Inflammatory macrophage treated with lipopolysaccharide for 1 hour (primary cell): ENCODE data around the gene PKDREJ.

Experiments
- DNase-seq, 2 donors: peaks; one replicate each; pipeline ENCODE4 v3.0.0-alpha.2; 2020 to 2022

The PKDREJ gene

DNA sequence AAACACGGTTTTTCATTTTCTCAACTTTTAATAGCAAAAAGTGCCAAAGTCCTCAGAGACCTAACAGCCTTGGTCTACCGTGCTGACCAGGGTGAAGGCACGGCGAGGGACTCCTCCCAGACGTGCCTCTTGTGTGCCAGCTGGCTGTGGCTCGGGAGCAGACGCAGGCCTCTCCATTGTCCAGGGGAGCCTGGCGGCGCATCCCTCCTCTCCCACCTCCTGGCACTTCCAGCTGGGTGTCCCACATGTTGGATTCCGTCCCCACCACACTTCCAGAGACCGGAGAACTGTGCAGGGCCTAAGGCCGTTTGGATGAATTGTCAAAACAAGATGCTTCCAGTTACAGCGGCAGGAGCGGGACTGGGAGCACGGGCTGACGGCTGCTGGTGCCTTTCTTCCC is 24.6 kb downstream of the PKDREJ start:
- no peak for DNase-seq

DNA sequence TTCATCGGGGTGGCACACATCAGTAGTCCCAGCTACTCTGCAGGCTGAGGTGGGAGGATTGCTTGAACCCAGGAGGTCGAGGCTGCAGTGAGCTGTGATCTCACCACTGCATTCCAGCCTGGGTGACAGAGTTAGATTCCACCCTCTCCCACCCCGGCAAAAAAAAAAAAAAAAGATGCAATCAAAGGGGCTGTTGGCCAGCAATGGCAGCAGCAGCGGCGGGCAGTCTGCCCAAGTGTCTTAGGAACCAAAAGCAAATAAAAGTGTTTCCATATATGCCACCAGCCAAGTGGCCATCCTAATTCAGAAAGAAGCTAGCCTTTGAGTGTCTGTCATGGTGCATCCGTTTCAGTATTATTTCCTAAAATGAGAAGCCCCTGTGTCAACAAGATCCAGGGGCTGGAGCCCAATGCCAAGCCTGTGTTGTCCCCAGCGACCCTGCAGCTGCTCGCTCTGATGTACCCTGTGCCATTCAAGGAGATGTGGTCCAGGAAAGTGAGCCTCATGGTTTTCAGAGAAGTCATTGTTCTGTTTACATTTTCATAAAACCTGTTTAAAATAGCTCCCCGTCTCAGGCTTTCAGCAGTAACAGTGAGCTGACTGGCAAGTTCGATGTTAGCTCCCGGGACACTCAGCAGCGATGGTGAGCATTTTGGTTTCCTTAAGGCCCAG is 25.6 kb downstream of the PKDREJ start:
- no peak for DNase-seq

DNA sequence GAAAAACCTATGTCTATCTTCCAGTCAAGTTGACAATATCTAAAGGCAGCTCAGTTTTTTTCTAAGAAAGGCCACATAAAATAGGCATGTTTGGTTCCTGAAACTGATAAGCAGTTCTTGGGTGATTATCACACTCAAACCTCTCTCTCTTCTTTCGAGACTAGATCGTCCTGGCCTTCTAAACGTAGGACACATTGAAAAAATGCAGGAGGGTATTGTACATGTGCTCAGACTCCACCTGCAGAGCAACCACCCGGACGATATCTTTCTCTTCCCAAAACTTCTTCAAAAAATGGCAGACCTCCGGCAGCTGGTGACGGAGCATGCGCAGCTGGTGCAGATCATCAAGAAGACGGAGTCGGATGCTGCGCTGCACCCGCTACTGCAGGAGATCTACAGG is 28.2 kb downstream of the PKDREJ start:
- DNase-seq: no peak

DNA sequence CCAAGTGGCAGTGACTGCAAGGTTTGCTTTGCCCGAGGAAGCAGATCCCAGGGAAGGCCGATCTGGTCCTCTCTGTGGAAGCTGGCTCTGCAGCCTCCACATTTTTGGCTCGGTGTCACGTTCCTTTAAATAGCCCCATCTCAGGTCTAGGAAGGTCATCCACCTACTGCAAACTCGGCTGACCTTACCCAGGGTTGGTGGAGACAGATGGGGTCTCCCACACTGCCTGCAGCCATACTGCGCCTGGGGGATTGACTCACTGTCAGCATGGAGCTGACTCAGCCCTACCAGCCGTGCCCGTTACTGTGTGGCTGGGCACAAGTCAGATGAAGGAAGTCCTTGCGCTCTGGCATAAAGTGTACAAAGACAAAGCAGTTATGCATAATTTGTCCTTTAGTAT is 29.9 kb downstream of the PKDREJ start:
- peak; percentile 42 to 82 for DNase-seq

DNA sequence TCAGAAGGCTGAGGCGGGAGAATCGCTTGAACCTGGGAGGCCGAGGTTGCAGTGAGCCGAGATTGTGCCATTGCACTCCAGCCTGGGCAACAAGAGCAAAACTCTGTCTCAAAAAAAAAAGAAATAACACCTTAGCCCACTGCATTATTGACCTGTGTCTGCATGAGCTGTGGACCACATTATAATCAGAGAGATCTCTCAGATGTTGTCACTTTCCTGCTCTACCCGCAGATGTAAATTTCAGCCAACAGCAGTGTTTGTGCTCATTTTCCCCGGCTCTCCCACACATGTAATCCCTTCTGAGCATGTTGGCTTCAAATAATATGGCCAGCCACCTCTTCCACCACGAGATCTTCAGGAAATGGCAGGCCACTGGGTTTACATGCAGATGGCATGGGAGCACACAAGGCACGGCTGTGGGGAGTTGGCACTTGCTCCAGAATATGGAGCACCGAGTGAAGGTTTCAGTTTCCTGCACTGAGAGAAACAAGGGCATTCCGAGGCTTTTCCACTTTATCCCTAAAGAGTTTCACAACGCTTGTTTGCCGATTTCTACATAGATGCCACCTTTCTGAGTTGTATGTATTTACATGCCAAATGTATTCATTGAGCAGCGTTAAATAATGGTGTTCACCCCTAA is 32.8 kb downstream of the PKDREJ start:
- DNase-seq: no peak

DNA sequence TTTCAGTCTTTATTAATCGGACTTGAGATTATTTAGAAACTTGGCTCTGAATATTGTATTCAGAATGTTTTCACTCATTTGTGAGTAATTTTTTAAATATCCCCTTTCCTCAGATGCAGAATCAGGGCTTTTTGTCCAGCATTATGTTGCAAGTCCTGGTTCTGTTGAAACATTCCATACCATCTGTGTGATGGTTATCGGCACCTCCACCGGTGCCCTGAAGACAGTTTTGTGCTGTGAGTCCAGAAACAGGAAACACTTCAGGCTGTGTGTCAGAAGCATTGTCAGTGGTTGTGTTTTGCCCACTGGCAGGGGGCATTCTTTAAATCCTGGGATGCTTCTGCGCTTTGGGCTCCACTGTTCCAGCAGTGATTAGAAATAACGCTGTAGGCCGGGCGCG is 33.4 kb downstream of the PKDREJ start:
- DNase-seq: no peak

DNA sequence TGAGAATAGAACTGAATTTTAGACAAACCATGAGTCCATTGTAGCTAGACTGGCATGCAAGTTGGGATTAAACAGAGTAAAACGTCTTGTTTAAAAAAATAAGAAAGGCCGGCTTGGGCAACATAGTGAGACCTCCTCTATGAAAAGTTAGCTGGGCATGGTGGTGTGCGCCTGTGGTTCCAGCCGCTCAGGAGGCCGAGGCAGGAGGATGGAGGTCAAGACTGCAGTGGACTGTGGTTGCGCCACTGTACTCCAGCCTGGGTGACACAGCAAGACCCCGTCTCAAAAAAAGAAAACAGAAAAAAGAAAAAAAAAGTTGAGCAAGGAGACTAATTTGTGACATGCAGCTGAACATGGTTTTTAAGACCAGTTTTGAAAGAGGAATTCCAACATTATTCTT is 36.6 kb downstream of the PKDREJ start:
- DNase-seq: no peak

DNA sequence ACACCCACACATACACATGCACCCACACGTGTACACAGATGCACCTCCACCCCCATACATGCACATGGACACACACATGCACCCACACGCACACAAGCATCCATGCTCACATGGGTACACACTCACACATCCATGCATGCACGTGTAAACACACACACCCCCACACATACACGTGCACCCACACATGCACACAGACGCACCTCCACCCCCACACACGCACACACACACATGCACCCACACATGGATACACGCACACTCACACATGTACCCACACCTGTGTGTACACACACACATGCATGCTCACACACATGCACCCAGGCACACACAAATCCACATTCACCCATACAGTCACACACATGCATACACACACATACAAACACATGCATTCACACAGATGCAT is 37.5 kb downstream of the PKDREJ start:
- DNase-seq: no peak

DNA sequence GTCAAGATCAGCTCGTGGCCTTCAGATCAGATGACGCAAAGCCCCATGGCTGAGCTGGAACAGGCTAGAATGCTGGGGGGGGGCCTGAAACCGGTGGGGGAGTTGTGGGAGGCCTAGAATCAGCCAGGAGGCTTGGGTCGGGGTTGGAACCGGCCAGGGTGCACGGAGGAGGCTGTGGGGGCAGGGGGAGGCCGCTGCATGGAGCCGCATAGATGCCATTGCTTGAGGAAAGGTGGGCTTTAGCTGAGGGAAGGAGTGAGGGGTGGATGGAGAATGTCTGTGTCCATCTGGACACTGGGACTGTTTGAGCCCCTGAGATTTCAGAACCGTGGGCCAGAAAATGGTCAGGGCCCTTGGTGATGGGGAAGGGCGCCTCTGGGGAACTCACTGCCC is 38.2 kb downstream of the PKDREJ start:
- no peak for DNase-seq

DNA sequence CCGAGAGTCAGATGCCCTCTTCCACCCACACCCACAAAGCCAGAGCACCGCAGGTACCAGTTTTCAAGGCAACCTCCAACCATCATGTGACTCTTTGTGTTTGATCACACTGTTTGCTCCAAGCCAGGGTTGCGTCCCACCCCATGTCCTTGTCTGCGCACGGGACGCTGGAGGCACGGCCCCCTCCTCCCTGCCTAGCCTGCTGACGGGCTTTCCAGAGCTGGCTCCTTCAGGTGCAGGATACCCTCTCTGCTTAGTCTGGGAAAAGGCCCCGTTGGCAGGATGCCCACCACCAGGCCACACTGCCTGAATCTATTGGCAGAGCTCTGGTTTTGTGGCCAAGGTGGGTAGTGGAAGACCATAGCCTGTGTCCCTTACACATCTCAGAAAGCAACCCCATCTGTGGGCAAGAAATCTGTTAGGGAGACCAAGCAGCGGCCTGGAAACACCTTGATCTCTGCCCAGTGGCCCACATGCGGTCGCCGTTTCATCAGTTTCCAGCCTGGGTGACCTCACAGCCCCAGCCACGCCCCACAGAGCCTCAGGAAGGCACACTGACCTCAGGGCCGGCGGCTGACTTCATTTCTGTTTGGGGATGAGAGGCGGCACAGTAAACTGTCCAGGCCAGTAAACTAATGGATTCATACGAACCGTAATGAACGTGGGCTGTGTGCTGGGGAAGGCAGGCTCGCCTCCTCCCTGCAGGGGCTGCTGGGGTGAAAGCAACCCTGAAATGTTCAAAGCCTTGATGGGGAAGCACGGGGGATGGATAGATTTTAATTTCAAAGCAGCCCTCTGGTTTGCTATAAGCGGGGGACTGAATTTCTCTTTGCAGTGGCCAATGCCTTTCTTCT is 38.9 kb downstream of the PKDREJ start:
- no peak for DNase-seq

DNA sequence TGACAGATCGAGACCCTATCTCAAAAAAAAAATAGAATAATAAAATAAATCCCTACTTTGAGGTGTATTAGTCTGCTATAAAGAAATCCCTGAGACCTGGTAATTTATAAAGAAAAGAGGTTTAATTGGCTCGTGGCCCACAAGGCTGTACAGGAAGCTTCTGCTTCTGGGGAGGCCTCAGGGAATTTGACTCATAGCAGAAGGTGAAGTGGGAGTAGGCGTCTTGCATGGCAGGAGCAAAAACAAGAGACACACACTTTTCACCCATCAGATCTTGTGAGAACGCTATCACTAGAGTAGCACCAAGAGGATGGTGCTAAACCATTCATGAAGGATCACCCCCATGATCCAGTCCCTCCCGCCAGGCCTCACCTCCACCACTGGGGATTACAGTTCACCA is 42.2 kb downstream of the PKDREJ start:
- DNase-seq: no peak

DNA sequence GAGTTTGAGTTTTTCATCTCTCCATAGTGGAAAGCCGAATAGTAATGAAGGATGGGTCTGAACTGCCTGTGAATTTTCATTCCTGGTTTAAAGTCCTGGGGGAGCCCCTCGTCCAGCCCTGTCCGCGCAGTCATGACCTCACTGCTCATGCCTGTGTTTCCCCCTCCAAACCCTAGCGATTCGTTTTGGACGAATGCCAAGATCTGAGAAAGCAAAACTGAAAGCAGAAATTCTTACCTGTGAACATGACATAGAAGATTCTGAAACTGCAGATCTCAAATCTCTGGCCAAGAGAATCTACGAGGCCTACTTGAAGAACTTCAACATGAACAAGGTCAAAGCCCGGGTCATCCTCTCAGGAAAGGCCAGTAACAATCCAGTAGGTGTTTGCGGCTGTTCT is 43.5 kb downstream of the PKDREJ start:
- no peak for DNase-seq

DNA sequence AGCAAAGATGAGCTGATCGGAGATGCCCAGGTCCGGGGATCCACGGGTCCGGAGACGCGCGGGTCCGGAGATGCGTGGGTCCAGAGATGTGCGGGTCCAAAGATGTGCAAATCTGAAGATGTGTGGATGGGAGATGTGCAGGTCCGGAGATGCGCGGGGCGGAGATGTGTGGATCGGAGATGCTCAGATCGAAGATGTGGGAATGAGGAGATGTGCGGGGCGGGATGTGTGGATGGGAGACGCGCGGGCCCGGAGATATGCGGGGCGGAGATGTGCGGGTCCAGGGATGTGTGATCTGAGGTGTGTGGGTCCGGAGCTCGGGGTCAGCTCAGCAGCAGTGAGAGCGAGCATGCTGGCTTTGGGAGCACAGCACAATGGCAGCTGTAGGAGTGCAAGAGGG is 48.5 kb downstream of the PKDREJ start:
- DNase-seq: no peak

DNA sequence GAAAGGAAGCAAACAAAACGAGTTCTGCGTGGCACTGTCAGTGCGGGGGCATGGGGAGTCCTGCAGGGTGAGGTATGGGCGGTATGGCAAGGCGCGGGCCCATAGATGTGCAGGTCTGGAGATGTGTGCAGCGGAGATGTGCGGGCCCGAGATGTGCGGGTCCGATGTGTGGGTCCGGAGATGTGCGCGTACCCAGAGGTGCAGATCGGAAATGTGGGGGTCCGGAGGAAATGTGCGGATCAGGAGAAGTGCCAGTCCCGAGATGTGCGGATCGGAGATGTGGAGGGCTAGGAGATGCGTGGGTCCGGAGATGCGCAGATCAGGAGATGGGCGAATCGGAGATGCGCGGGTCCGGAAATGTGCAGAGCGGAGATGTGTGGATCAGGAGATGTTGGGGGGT is 49.0 kb downstream of the PKDREJ start:
- no peak for DNase-seq

DNA sequence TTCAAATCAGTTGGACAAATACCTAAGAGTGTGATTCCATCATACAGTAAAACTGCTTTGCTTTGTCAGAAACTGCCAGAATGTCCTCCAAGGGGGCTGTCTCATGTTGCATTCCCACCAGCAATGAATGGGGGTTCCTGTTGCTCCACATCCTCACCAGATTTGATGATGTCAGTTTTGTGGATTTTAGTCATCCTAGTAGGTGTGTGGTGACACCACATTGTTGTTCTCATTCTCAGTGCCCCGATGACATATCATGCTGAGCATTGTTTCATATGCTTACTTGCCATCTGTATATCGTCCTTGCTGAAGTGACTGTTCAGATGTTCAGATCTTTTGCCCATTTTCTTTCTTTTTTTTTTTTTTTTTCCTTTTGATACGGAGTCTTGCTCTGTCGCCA is 50.1 kb downstream of the PKDREJ start:
- peak; percentile 2 to 33 for DNase-seq

DNA sequence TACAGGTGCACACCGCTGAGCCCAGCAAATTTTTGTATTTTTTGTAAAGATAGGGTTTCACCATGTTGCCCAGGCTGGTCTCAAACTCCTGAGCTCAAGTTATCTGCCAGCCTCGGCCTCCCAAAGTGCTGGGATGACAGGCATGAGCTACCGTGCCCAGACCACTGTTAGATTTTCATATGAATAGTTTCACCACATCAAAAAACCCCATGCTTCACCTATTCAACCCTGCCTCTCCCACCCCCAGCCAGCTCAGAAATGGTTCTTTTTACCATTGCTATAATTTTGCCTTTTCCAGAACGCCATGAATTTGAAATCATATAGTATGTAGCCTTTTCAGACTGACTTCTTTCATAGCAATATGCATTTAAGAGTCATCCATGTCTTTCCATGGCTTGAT is 50.9 kb downstream of the PKDREJ start:
- no peak for DNase-seq

DNA sequence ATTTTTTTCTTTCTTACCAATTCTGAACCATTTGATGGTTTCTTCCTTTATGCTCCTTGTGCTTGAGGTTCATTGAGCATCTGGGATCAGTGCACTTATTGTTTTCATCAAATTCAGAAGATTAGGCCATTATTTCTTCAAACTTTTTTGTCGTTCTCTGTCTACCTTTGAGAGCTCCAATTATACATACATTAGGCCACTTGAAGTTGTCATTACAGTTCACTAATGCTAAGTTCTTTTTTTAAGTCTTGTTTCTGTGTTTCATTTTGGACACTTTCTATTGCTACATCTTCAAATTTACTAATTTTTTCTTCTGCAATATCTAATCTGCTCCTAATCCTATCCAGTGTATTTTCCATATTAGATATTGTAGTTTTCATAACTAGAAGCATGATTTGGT is 53.9 kb downstream of the PKDREJ start:
- DNase-seq: no peak
